ENCODE results near the gene LAMB4. TPM values are rescaled to one million over a fixed set of nuclear protein-coding genes. Genes with fewer than 3 reads are reported as not detected.

Gene LAMB4
- total and polyA plus RNA-seq, 2 donors, result 0.42 to 0.52 TPM

GRCh38 chr7:108027239-108027638 lies 102.9 kb downstream of the LAMB4 start:
- Histone ChIP-seq H3K36me3 (ENCODE audit: control insufficient read depth in 2 of 2, insufficient read depth in 2 of 2, low read length in 1 of 2) (no peaks in the 10 kb centered on the region), H3K27me3 (ENCODE audit: control insufficient read depth in 2 of 2, insufficient read depth in 1 of 2, low read length in 1 of 2) (no peaks in the 10 kb centered on the region), H3K4me1 (ENCODE audit: control insufficient read depth in 2 of 2, insufficient read depth in 2 of 2, low read length in 2 of 2) (no peaks in the 10 kb centered on the region), H3K27ac (ENCODE audit: low read depth in 1 of 2, low read length in 1 of 2) (no peak overlapping the region), H3K4me3 (ENCODE audit: low read length in 2 of 2) (no peak overlapping the region), H3K9me3 (ENCODE audit: control insufficient read depth in 2 of 2, insufficient read depth in 1 of 2, low read length in 1 of 2) (no peaks in the 10 kb centered on the region)
- no peak for DNase-seq (ENCODE audit: low read depth in 6 of 9, low spot score in 9 of 9)
- 94% methylated on average over 1 of the region's 1 CpG for WGBS

DNA sequence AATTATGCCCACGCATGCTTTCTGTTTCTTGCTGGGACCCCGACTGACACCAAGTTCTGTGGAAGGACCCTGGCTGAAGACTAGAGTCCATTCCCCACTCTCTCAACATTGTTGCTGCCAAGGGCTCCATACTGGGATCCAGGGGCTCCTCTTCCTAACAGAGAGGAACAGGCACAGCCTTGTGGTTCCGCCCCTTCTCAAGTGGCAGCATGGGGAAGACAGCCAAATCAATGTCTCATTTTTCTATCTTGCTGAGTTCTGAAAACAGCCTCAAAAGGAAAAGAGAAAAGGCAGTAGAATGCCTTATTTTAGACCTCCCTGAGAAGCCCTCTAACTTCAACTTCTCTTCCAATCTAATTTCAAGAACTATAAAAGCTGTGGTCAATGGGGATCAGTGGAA lies 103.5 kb downstream of the LAMB4 start:
- Histone ChIP-seq H3K36me3 (ENCODE audit: control insufficient read depth in 2 of 2, insufficient read depth in 2 of 2, low read length in 1 of 2) (no peaks in the 10 kb centered on the region), H3K27ac (ENCODE audit: low read depth in 1 of 2, low read length in 1 of 2) (no peak overlapping the region), H3K9me3 (ENCODE audit: control insufficient read depth in 2 of 2, insufficient read depth in 1 of 2, low read length in 1 of 2) (no peaks in the 10 kb centered on the region), H3K27me3 (ENCODE audit: control insufficient read depth in 2 of 2, insufficient read depth in 1 of 2, low read length in 1 of 2) (no peaks in the 10 kb centered on the region), H3K4me3 (ENCODE audit: low read length in 2 of 2) (no peak overlapping the region), H3K4me1 (ENCODE audit: control insufficient read depth in 2 of 2, insufficient read depth in 2 of 2, low read length in 2 of 2) (no peaks in the 10 kb centered on the region)
- DNase-seq (ENCODE audit: low read depth in 6 of 9, low spot score in 9 of 9), result no peak
- WGBS, result 96% methylated on average over 3 of the region's 3 CpGs

GRCh38 chr7:108026116-108026515 lies 104.0 kb downstream of the LAMB4 start:
- Histone ChIP-seq H3K27me3 (ENCODE audit: control insufficient read depth in 2 of 2, insufficient read depth in 1 of 2, low read length in 1 of 2) (no peaks in the 10 kb centered on the region), H3K4me1 (ENCODE audit: control insufficient read depth in 2 of 2, insufficient read depth in 2 of 2, low read length in 2 of 2) (no peaks in the 10 kb centered on the region), H3K4me3 (ENCODE audit: low read length in 2 of 2) (no peak overlapping the region), H3K27ac (ENCODE audit: low read depth in 1 of 2, low read length in 1 of 2) (no peak overlapping the region), H3K36me3 (ENCODE audit: control insufficient read depth in 2 of 2, insufficient read depth in 2 of 2, low read length in 1 of 2) (no peaks in the 10 kb centered on the region), H3K9me3 (ENCODE audit: control insufficient read depth in 2 of 2, insufficient read depth in 1 of 2, low read length in 1 of 2) (no peaks in the 10 kb centered on the region)
- 94% methylated on average over 5 of the region's 5 CpGs for WGBS
- no peak for DNase-seq (ENCODE audit: low read depth in 6 of 9, low spot score in 9 of 9)

GRCh38 chr7:108024538-108024937 lies 105.6 kb downstream of the LAMB4 start:
- Histone ChIP-seq H3K27me3 (ENCODE audit: control insufficient read depth in 2 of 2, insufficient read depth in 1 of 2, low read length in 1 of 2) (no peaks in the 10 kb centered on the region), H3K4me3 (ENCODE audit: low read length in 2 of 2) (no peak overlapping the region), H3K4me1 (ENCODE audit: control insufficient read depth in 2 of 2, insufficient read depth in 2 of 2, low read length in 2 of 2) (no peaks in the 10 kb centered on the region), H3K9me3 (ENCODE audit: control insufficient read depth in 2 of 2, insufficient read depth in 1 of 2, low read length in 1 of 2) (no peaks in the 10 kb centered on the region), H3K36me3 (ENCODE audit: control insufficient read depth in 2 of 2, insufficient read depth in 2 of 2, low read length in 1 of 2) (no peaks in the 10 kb centered on the region), H3K27ac (ENCODE audit: low read depth in 1 of 2, low read length in 1 of 2) (no peak overlapping the region)
- DNase-seq (ENCODE audit: low read depth in 6 of 9, low spot score in 9 of 9), result no peak
- 91% methylated on average over 6 of the region's 6 CpGs for WGBS

DNA sequence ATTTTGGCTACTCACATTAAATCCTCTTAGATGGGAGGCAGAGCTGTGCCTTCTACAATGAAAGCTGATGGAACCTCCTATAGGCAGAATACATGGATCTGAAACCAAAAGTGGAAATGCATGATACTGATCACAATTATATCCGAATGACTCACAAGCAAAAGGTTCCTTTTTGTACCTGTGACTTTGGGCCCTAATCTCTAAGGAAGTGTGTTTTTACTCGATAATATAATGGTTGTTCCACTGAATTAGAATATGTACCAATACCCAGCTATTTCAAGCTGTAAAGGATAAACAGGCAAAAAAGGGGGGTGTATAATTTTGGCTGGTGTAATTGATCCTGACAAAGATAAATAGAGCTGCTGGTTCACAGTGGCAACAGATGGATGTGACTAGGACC lies 109.6 kb downstream of the LAMB4 start:
- Histone ChIP-seq H3K4me3 (ENCODE audit: low read length in 2 of 2) (no peak overlapping the region), H3K36me3 (ENCODE audit: control insufficient read depth in 2 of 2, insufficient read depth in 2 of 2, low read length in 1 of 2) (no peaks in the 10 kb centered on the region), H3K27ac (ENCODE audit: low read depth in 1 of 2, low read length in 1 of 2) (no peak overlapping the region), H3K27me3 (ENCODE audit: control insufficient read depth in 2 of 2, insufficient read depth in 1 of 2, low read length in 1 of 2) (no peaks in the 10 kb centered on the region), H3K4me1 (ENCODE audit: control insufficient read depth in 2 of 2, insufficient read depth in 2 of 2, low read length in 2 of 2) (no peaks in the 10 kb centered on the region), H3K9me3 (ENCODE audit: control insufficient read depth in 2 of 2, insufficient read depth in 1 of 2, low read length in 1 of 2) (no peaks in the 10 kb centered on the region)
- WGBS, result 98% methylated on average over 2 of the region's 2 CpGs
- DNase-seq (ENCODE audit: low read depth in 6 of 9, low spot score in 9 of 9), result no peak

GRCh38 chr7:108018668-108019067 lies 111.5 kb downstream of the LAMB4 start:
- no peak for DNase-seq (ENCODE audit: low read depth in 6 of 9, low spot score in 9 of 9)
- Histone ChIP-seq H3K36me3 (ENCODE audit: control insufficient read depth in 2 of 2, insufficient read depth in 2 of 2, low read length in 1 of 2) (no peaks in the 10 kb centered on the region), H3K27me3 (ENCODE audit: control insufficient read depth in 2 of 2, insufficient read depth in 1 of 2, low read length in 1 of 2) (no peaks in the 10 kb centered on the region), H3K4me1 (ENCODE audit: control insufficient read depth in 2 of 2, insufficient read depth in 2 of 2, low read length in 2 of 2) (no peaks in the 10 kb centered on the region), H3K27ac (ENCODE audit: low read depth in 1 of 2, low read length in 1 of 2) (no peak overlapping the region), H3K9me3 (ENCODE audit: control insufficient read depth in 2 of 2, insufficient read depth in 1 of 2, low read length in 1 of 2) (no peaks in the 10 kb centered on the region), H3K4me3 (ENCODE audit: low read length in 2 of 2) (no peak overlapping the region)
- 96% methylated on average over 4 of the region's 4 CpGs for WGBS

DNA sequence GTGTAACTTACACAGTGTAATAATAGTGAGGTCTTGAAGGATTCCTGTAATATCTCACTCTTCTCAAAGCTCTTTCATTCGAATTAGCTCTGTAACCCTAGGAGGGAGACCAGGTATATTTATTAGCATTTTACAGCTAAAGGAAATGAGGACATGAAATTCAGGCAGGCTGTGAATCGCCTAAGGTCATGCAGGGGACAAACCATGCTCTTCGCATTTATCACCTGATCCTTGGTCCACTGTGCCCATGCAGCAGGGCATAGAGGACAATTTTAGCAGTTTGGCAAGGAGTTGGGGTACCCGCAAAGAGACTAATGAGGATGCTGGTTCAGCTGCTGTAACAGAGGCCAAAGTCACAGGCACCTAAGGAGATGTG lies 112.4 kb downstream of the LAMB4 start:
- whole genome bisulfite sequencing, result 92% methylated on average over 4 of the region's 4 CpGs
- H3K36me3 ChIP-seq (ENCODE audit: control insufficient read depth in 2 of 2, insufficient read depth in 2 of 2, low read length in 1 of 2), result no peaks in the 10 kb centered on the region

GRCh38 chr7:108016841-108017775 lies 113.1 kb downstream of the LAMB4 start:
- Histone ChIP-seq H3K4me3 (ENCODE audit: low read length in 2 of 2) (no peak overlapping the region), H3K9me3 (ENCODE audit: control insufficient read depth in 2 of 2, insufficient read depth in 1 of 2, low read length in 1 of 2) (no peaks in the 10 kb centered on the region), H3K4me1 (ENCODE audit: control insufficient read depth in 2 of 2, insufficient read depth in 2 of 2, low read length in 2 of 2) (no peaks in the 10 kb centered on the region), H3K27ac (ENCODE audit: low read depth in 1 of 2, low read length in 1 of 2) (no peak overlapping the region), H3K36me3 (ENCODE audit: control insufficient read depth in 2 of 2, insufficient read depth in 2 of 2, low read length in 1 of 2) (no peaks in the 10 kb centered on the region), H3K27me3 (ENCODE audit: control insufficient read depth in 2 of 2, insufficient read depth in 1 of 2, low read length in 1 of 2) (no peaks in the 10 kb centered on the region)
- peak in 1 of 9 donors; percentile 48 for DNase-seq (ENCODE audit: low read depth in 6 of 9, low spot score in 9 of 9)
- 87% methylated on average over 2 of the region's 2 CpGs for WGBS

More for the DNA sequence above, 112.4 kb downstream of the LAMB4 start:
- Histone ChIP-seq H3K27ac (ENCODE audit: low read depth in 1 of 2, low read length in 1 of 2) (no peak overlapping the region), H3K9me3 (ENCODE audit: control insufficient read depth in 2 of 2, insufficient read depth in 1 of 2, low read length in 1 of 2) (no peaks in the 10 kb centered on the region), H3K4me3 (ENCODE audit: low read length in 2 of 2) (no peak overlapping the region), H3K27me3 (ENCODE audit: control insufficient read depth in 2 of 2, insufficient read depth in 1 of 2, low read length in 1 of 2) (no peaks in the 10 kb centered on the region), H3K4me1 (ENCODE audit: control insufficient read depth in 2 of 2, insufficient read depth in 2 of 2, low read length in 2 of 2) (no peaks in the 10 kb centered on the region)
- DNase-seq (ENCODE audit: low read depth in 6 of 9, low spot score in 9 of 9), result no peak

DNA sequence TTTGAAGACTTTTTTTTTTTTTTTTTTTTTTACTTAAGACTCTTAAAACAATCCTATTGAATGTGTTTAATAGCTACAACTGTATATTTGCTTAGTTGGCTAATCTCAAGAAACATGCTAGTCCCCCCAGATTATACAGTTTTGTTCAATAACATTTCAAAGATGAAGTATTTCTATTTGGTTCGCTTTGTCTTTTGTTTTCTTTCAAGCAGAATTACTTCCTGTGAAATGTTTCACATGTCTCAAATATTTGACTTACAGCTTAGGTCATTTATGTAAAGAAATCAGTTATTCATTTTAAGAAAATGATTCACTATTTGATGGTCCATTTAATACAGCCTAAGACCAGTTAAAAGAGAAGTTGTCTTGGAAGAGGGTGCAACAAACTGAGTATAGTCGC lies 114.4 kb downstream of the LAMB4 start:
- Histone ChIP-seq H3K27ac (ENCODE audit: low read depth in 1 of 2, low read length in 1 of 2) (no peak overlapping the region), H3K4me3 (ENCODE audit: low read length in 2 of 2) (no peak overlapping the region), H3K9me3 (ENCODE audit: control insufficient read depth in 2 of 2, insufficient read depth in 1 of 2, low read length in 1 of 2) (no peaks in the 10 kb centered on the region), H3K27me3 (ENCODE audit: control insufficient read depth in 2 of 2, insufficient read depth in 1 of 2, low read length in 1 of 2) (no peaks in the 10 kb centered on the region), H3K4me1 (ENCODE audit: control insufficient read depth in 2 of 2, insufficient read depth in 2 of 2, low read length in 2 of 2) (no peaks in the 10 kb centered on the region), H3K36me3 (ENCODE audit: control insufficient read depth in 2 of 2, insufficient read depth in 2 of 2, low read length in 1 of 2) (no peaks in the 10 kb centered on the region)
- 94% methylated on average over 2 of the region's 2 CpGs for WGBS
- DNase-seq (ENCODE audit: low read depth in 6 of 9, low spot score in 9 of 9), result no peak
